HG02852 (cell line): ENCODE data around the gene SPN.
"Not testable (repeated sequence)": the region's sequence is repeated elsewhere in the genome, so short reads cannot be mapped to it uniquely, and the experiment has no call there.

ENCODE experiments used
- ATAC-seq: cut with Tn5 transposase; IDR thresholded peaks from one replicate; pipeline ENCODE4 v1.9.1; 2021; ENCODE audit warnings: mild to moderate bottlenecking, moderate library complexity; ENCODE audit not compliant: unreplicated experiment

The SPN gene

GRCh38 chr16:29645694-29646187 is 17.3 kb upstream of the SPN start:
- no peak for ATAC-seq

DNA sequence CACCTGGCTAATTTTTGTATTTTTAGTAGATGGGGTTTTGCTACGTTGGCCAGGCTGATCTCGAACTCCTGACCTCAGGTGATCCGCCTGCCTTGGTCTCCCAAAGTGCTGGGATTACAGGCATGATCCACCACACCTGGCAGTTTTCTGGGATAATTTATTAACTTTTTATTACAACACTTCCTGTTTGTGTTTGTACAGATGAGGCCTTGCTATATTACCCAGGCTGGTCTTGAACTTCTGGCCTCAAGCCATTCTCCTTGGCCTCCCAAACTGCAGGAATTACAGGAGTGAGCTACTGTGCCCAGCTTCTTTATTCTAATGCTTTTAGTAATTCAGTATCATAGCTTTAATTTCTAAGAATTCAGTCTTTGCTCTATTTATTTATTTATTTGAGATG is 16.1 kb upstream of the SPN start:
- ATAC-seq = no peak

DNA sequence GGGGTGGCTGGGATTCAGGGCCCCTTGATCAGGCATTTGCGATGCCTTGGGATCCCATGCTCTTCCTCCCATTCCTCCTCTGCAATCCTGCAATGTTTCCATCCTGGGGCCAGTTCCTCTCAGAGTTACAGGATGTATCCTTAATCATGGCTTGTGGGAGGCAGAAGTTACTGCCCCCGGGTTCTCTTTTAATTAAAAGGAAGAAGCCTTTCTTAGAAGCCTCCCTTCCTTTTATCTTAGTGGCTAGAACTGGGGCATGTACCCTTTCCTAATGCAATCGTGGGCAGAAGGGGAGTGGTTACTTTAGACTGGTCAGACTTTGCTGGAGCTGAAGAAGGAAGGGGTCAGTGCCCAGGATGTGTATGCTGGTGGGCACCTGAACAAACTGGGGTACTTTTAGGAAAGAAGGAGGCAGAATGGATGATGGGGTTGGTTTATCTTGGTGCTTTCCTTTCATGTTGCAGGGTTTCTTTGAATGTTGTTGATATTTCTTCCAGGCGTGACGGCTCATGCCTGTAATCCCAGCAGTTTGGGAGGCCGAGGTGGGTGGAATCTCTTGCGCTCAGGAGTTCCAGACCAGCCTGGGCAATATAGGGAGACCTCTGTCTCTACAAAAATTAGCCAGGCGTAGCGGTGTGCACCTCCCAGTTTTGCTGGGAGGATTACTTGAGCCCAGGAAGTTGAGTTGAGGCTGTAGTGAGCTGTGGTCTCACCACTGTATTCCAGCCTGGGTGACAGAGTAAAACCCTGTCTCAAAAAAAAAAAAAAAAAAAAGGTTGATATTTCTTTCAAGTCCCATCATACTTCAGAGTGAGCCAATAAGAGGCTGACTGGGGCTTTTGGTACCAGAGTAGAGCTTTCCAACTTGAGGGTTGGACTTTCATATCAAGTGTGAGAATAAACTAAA is 13.2 kb upstream of the SPN start:
- ATAC-seq = no peak

DNA sequence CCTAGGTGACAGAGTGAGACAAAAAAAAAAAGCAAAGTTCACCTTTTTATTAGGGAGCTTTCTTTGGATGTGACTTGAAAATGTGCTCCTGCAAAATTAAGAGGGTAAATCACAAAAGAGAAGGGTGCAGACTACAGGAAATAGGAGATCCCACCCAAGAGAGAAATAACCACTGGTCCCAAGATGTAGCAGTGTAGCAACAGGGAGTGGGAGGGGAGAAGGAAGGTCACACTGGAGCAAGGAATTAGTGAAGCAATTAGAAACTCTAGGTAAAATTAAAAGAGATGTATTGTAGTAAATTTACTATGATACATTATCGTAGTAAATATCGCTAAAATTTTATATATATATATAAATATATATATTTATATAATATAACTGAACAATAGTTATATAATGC is 12.3 kb upstream of the SPN start:
- no peak for ATAC-seq

- no peak for ATAC-seq
These were observed 11.2 kb upstream of the SPN start for GRCh38 chr16:29651774-29652349.

- no peak for ATAC-seq
These were observed 9.6 kb upstream of the SPN start for GRCh38 chr16:29653471-29653870.

DNA sequence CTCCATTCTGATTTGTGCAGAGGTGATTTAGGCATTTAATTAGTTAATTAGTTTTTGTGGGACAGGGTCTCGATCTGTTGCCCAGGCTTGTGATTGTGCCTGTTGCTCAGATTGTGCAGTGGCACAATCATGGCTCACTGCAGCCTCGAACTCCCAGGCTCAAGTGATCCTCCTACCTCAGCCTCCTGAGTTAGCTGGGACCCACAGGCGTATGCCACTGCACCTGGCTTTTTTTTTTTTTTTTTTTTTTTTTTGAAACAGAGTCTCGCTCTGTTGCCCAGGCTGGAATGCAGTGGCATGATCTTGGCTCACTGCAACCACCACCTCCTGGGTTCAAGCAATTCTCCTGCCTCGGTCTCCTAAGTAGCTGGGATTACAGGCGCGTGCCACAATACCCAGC is 9.2 kb upstream of the SPN start:
- not testable (repeated sequence) for ATAC-seq

GRCh38 chr16:29656688-29657523 is 6.1 kb upstream of the SPN start:
- ATAC-seq = no peak

GRCh38 chr16:29658705-29659104 is 4.3 kb upstream of the SPN start:
- ATAC-seq = no peak

GRCh38 chr16:29662000-29662728 is 883 bp upstream of the SPN start:
- no peak for ATAC-seq

- no peak for ATAC-seq
These were observed 375 bp upstream of the SPN start for GRCh38 chr16:29662729-29663015.

- no peak for ATAC-seq
These were observed 702 bp downstream of the SPN start for GRCh38 chr16:29663807-29664090.

- ATAC-seq = no peak
These were observed 1.3 kb downstream of the SPN start for GRCh38 chr16:29664091-29664921.

- ATAC-seq = no peak
These were observed 2.4 kb downstream of the SPN start for GRCh38 chr16:29665294-29666077.

DNA sequence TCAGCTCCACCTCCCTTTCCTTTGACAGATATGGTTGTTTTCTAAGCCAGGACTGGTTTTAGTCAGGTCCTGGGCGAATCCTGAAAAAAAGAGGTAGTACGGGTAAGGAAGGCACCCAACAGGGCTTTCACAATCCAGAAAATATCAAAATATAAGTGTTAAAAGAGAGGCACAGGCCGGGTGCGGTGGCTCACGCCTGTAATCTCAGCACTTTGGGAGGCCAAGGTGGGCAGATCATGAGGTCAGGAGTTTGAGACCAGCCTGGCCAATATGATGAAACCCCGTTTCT is 4.2 kb downstream of the SPN start:
- ATAC-seq = not testable (repeated sequence)

DNA sequence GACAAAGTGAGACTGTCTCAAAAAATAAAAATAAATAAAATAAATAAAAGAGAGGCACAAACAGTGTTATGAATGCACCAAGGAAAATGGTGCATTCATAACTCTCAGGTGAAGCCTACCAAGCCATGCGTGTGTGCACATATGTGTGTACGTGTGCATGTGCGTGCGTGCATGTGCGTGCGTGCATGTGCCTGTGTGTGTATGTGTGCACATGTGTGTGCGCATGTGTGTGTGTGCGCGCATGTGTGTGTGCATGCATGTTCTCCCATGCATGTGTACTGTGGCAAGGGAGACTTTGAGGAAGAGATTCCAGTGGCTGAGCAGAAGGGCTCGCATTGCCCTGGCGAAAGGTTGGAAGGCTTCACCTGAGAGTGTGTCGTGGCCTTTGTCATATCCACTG is 4.7 kb downstream of the SPN start:
- ATAC-seq = no peak

DNA sequence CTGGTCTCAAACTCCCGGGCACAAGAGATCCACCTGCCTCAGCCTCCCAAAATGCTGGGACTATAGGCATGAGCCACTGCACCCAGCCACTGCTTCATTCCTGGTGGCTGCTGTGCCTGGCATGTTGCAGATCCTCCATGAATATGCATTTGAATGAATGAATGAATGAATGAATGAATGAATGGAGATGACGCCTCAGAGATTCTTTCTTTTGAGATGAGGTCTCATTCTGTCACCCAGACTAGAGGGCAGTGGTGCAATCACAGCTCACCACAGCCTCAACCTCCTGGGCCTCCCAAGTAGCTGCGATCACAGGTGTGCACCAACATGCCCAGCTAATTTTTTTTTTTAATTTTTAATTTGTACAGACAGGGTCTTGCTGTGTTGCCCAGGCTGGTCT is 5.2 kb downstream of the SPN start:
- ATAC-seq = no peak

GRCh38 chr16:29673501-29673900 is 10.5 kb downstream of the SPN start:
- ATAC-seq = no peak

DNA sequence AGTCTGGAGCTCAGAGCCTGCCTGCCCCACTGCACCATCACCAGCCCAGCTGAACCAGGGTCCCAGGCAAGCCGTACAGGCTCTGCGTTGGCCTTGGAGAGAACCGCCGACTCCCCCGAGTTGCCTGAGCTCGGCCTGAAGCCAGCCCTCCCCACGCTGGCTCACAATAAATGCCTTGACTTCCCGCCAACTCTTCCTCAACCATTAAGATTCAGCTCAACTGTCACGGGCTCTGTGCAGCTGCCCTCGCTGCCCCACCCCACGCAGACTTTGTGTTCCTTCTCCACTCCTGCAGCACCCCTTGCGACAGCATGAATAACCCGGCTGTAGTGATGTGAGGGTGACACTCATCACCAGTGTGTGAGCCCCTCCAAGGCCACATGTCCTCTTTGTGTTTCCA is 11.1 kb downstream of the SPN start:
- no peak for ATAC-seq
